SK-N-SH (cell line): ENCODE data around the gene ARL5B. TPM values are rescaled to one million over a fixed set of nuclear protein-coding genes. Genes with fewer than 3 reads are reported as not detected.

ENCODE experiments used
- CTCF ChIA-PET: fragments of 300-600, 350-600 bp; formaldehyde crosslinking; extraction: SDS; loops from one replicate; lab custom pipeline; 2021; lab: Yijun Ruan, JAX
- POLR2A ChIA-PET: fragments of 350-600 bp; sonication (Branson Sonifier 250); formaldehyde crosslinking; extraction: SDS; loops from one replicate; lab custom pipeline; 2020; ENCODE audit warnings: antibody characterized with exemption, inconsistent platforms; lab: Yijun Ruan, JAX
- DNase-seq: peaks from one replicate; pipeline ENCODE4 v3.0.0; 2012
- H2AFZ ChIP-seq: fragments of 200-600 bp; sonication (generic); 2 replicates; pipeline ENCODE4 v1.8.1; 2016; ENCODE audit warnings: antibody characterized with exemption, mild to moderate bottlenecking, low read depth
- H3F3A ChIP-seq: fragments of 200-600 bp; sonication (generic); replicated peaks from 2 replicates; pipeline ENCODE3; 2016; ENCODE audit warnings: antibody characterized with exemption, mild to moderate bottlenecking; ENCODE audit not compliant: insufficient read depth
- H3K27ac ChIP-seq, 2 experiments: fragments of 200-500 bp in 1 of 2; fragments of 200-600 bp in 1 of 2; sonication (Bioruptor generic) in 1 of 2; sonication (generic), shearing (Covaris generic) in 1 of 2; 2 replicates each; pipeline versions ENCODE4 v1.5.1 to v1.6.1; 2014 to 2016; ENCODE audit warnings: low read depth in 2 of 2, inconsistent platforms in 1 of 2, low read length in 1 of 2, mild to moderate bottlenecking in 1 of 2, mixed read lengths in 1 of 2
- H3K27me3 ChIP-seq: fragments of 200-600 bp; sonication (generic), shearing (Covaris generic); 2 replicates; pipeline ENCODE4 v1.6.1; 2016; ENCODE audit warnings: mixed run types; ENCODE audit not compliant: insufficient read depth
- H3K36me3 ChIP-seq, 2 experiments: fragments of 200-500 bp in 1 of 2; fragments of 200-600 bp in 1 of 2; sonication (Bioruptor generic) in 1 of 2; sonication (generic) in 1 of 2; replicated peaks in 1 of 2; 2 replicates each; pipeline versions ENCODE3 to v1.5.1; 2014 to 2016; ENCODE audit warnings: low read length in 1 of 2, mild to moderate bottlenecking in 1 of 2; ENCODE audit not compliant: insufficient read depth in 2 of 2, control insufficient read depth in 1 of 2
- H3K4me1 ChIP-seq, 2 experiments: fragments of 200-500 bp in 1 of 2; fragments of 200-600 bp in 1 of 2; sonication (Bioruptor generic) in 1 of 2; sonication (generic), shearing (Covaris generic) in 1 of 2; 2 replicates each; pipeline versions ENCODE4 v1.5.1 to v1.6.1; 2014 to 2016; ENCODE audit warnings: low read depth in 1 of 2, low read length in 1 of 2, mixed run types in 1 of 2; ENCODE audit not compliant: insufficient read depth in 2 of 2, control insufficient read depth in 1 of 2
- H3K4me2 ChIP-seq: fragments of 200-600 bp; sonication (generic), shearing (Covaris generic); 2 replicates; pipeline ENCODE4 v1.6.1; 2017; ENCODE audit warnings: mixed run types
- H3K4me3 ChIP-seq, 2 experiments: fragments of 200-500 bp in 1 of 2; fragments of 200-600 bp in 1 of 2; sonication (Bioruptor generic) in 1 of 2; sonication (generic), shearing (Covaris generic) in 1 of 2; 2 replicates each; pipeline versions ENCODE4 v1.5.1 to v1.8.1; 2014 to 2016; ENCODE audit warnings: low read depth in 2 of 2, inconsistent platforms in 1 of 2, low read length in 1 of 2, mild to moderate bottlenecking in 1 of 2, mixed read lengths in 1 of 2, moderate library complexity in 1 of 2
- H3K79me2 ChIP-seq: fragments of 200-600 bp; sonication (generic); 2 replicates; pipeline ENCODE4 v1.8.1; 2017; ENCODE audit warnings: mild to moderate bottlenecking; ENCODE audit not compliant: insufficient read depth
- H3K9ac ChIP-seq: fragments of 200-600 bp; sonication (generic); 2 replicates; pipeline ENCODE4 v1.6.1; 2017; ENCODE audit warnings: mixed run types
- H3K9me2 ChIP-seq: fragments of 200-600 bp; sonication (generic); 2 replicates; pipeline ENCODE4 v1.6.1; 2017; ENCODE audit warnings: mixed run types
- H3K9me3 ChIP-seq: fragments of 200-600 bp; sonication (generic); 2 replicates; pipeline ENCODE4 v1.6.1; 2017; ENCODE audit warnings: mixed run types, mild to moderate bottlenecking, moderate library complexity
- H4K20me1 ChIP-seq: fragments of 200-600 bp; sonication (generic); 2 replicates; pipeline ENCODE4 v1.6.1; 2017; ENCODE audit warnings: mild to moderate bottlenecking, mixed run types; ENCODE audit not compliant: insufficient read depth
- FOSL2 ChIP-seq: IDR thresholded peaks from 2 replicates; pipeline ENCODE4 v1.4.0; 2012; ENCODE audit warnings: low read depth, mild to moderate bottlenecking, moderate library complexity, borderline replicate concordance
- FOXM1 ChIP-seq: IDR thresholded peaks from 2 replicates; pipeline ENCODE4 v1.4.0; 2012; ENCODE audit warnings: low read depth, mild to moderate bottlenecking
- GABPA ChIP-seq: IDR thresholded peaks from 2 replicates; pipeline ENCODE4 v1.4.0; 2012; ENCODE audit warnings: low read depth, mild to moderate bottlenecking
- GATA2 ChIP-seq: sonication (generic); formaldehyde crosslinking; IDR thresholded peaks from 2 replicates; pipeline ENCODE4 v1.5.0; 2020; ENCODE audit warnings: mild to moderate bottlenecking, missing genetic modification reagents
- JUND ChIP-seq: IDR thresholded peaks from 2 replicates; pipeline ENCODE4 v1.4.0; 2012
- MXI1 ChIP-seq: IDR thresholded peaks from 2 replicates; pipeline ENCODE4 v1.6.1; 2012; ENCODE audit warnings: mild to moderate bottlenecking, low read depth, low read length, improper control_type of control experiment
- NFIC ChIP-seq: IDR thresholded peaks from 2 replicates; pipeline ENCODE4 v1.4.0; 2012; ENCODE audit warnings: borderline replicate concordance
- PBX3 ChIP-seq: IDR thresholded peaks from 2 replicates; pipeline ENCODE4; 2012
- RXRA ChIP-seq: IDR thresholded peaks from 2 replicates; pipeline ENCODE4 v1.4.0; 2012; ENCODE audit warnings: low read depth, mild to moderate bottlenecking, borderline replicate concordance
- SIN3A ChIP-seq: IDR thresholded peaks from 2 replicates; pipeline ENCODE4 v1.6.1; 2012; ENCODE audit warnings: low read depth, mild to moderate bottlenecking, low read length, moderate library complexity, borderline replicate concordance
- TCF12 ChIP-seq: IDR thresholded peaks from 2 replicates; pipeline ENCODE4 v1.4.0; 2012
- WGBS: methylation state at CpG from one replicate; pipeline ENCODE4 v1.1.6; 2017; ENCODE audit warnings: low lambda C conversion rate; 5-methylcytosine and 5-hydroxymethylcytosine counted together
- polyA plus RNA-seq, 3 experiments: library from polyadenylated mRNA; depleted of rRNA; stranded (reverse); fragments of >200 nt; gene quantifications; 2 replicates each; pipeline ENCODE4 v1.2.3, GENCODE V29; 2012
- TF ChIP-seq, protein P1 (sequence below): fragments of 150-350 bp; IDR thresholded peaks from 2 replicates; pipeline ENCODE4 v1.6.1; 2016; ENCODE audit warnings: mild to moderate bottlenecking, low read depth, low read length
- TF ChIP-seq, protein P2 (sequence below): fragments of 200-600 bp; sonication (generic); IDR thresholded peaks from 2 replicates; pipeline ENCODE4 v1.6.1; 2017; ENCODE audit warnings: antibody characterized with exemption, mild to moderate bottlenecking, moderate library complexity
- TF ChIP-seq, protein P3 (sequence below): IDR thresholded peaks from 2 replicates; pipeline ENCODE4 v1.4.0; 2012; ENCODE audit warnings: low read depth, borderline replicate concordance
- TF ChIP-seq, protein P4 (sequence below): IDR thresholded peaks from 2 replicates; pipeline ENCODE4 v1.6.1; 2012; ENCODE audit warnings: mild to moderate bottlenecking, low read depth, low read length, moderate library complexity

Gene ARL5B
- polyA plus RNA-seq, 1 of the 3 experiments (the other 2 are of a cell fraction): 4.9 TPM

DNA sequence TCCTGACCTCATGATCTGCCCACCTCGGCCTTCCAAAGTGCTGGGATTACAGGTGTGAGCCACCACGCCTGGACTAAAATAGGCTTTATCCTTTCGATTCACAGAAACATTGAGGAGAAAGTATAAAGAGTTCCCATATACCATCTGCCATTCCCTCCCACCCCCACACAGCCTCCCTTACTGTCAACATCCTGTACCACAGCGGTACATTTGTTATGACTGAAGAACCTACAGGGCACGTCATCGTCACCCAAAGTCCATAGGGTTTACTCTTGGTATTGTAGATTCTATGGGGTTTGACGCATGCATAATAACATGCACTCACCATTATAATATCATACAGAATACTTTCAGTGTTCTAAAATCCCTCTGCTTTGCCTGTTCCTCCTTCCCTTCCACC lies 28.0 kb downstream of the ARL5B start:
- Histone ChIP-seq H3K9me3 (no peaks in the 10 kb centered on the region), H3K79me2 (no peaks in the 10 kb centered on the region), H3K27ac (no peak overlapping the region), H3K9me2 (no peaks in the 10 kb centered on the region), H2AFZ (no peak overlapping the region), H3K4me2 (no peak overlapping the region), H3F3A (peaks cover 20% of the 10 kb centered on the region), H4K20me1 (no peaks in the 10 kb centered on the region), H3K4me1 (peaks cover 0 to 4% of the 10 kb centered on the region in 2 experiments; a peak in 3 of 4 replicates), H3K9ac (no peak overlapping the region), H3K4me3 (no peak overlapping the region), H3K36me3 (no peaks in the 10 kb centered on the region)
- CTCF ChIA-PET: no interaction called here
- POLR2A ChIA-PET: no interaction called here
- DNase-seq: no peak
- WGBS: 84% methylated on average over 7 of the region's 7 CpGs
- TF ChIP-seq, protein P1, sequence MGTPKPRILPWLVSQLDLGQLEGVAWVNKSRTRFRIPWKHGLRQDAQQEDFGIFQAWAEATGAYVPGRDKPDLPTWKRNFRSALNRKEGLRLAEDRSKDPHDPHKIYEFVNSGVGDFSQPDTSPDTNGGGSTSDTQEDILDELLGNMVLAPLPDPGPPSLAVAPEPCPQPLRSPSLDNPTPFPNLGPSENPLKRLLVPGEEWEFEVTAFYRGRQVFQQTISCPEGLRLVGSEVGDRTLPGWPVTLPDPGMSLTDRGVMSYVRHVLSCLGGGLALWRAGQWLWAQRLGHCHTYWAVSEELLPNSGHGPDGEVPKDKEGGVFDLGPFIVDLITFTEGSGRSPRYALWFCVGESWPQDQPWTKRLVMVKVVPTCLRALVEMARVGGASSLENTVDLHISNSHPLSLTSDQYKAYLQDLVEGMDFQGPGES: no peak
- no peak for TF ChIP-seq TCF12
- no peak for TF ChIP-seq FOXM1
- no peak for TF ChIP-seq GABPA
- TF ChIP-seq RXRA: no peak
- TF ChIP-seq FOSL2: no peak
- TF ChIP-seq, protein P2, sequence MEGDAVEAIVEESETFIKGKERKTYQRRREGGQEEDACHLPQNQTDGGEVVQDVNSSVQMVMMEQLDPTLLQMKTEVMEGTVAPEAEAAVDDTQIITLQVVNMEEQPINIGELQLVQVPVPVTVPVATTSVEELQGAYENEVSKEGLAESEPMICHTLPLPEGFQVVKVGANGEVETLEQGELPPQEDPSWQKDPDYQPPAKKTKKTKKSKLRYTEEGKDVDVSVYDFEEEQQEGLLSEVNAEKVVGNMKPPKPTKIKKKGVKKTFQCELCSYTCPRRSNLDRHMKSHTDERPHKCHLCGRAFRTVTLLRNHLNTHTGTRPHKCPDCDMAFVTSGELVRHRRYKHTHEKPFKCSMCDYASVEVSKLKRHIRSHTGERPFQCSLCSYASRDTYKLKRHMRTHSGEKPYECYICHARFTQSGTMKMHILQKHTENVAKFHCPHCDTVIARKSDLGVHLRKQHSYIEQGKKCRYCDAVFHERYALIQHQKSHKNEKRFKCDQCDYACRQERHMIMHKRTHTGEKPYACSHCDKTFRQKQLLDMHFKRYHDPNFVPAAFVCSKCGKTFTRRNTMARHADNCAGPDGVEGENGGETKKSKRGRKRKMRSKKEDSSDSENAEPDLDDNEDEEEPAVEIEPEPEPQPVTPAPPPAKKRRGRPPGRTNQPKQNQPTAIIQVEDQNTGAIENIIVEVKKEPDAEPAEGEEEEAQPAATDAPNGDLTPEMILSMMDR: no peak
- TF ChIP-seq GATA2 (CRISPR knock-in tag): no peak
- no peak for TF ChIP-seq NFIC
- TF ChIP-seq, protein P3, sequence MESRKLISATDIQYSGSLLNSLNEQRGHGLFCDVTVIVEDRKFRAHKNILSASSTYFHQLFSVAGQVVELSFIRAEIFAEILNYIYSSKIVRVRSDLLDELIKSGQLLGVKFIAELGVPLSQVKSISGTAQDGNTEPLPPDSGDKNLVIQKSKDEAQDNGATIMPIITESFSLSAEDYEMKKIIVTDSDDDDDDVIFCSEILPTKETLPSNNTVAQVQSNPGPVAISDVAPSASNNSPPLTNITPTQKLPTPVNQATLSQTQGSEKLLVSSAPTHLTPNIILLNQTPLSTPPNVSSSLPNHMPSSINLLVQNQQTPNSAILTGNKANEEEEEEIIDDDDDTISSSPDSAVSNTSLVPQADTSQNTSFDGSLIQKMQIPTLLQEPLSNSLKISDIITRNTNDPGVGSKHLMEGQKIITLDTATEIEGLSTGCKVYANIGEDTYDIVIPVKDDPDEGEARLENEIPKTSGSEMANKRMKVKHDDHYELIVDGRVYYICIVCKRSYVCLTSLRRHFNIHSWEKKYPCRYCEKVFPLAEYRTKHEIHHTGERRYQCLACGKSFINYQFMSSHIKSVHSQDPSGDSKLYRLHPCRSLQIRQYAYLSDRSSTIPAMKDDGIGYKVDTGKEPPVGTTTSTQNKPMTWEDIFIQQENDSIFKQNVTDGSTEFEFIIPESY: no peak
- TF ChIP-seq, protein P4, sequence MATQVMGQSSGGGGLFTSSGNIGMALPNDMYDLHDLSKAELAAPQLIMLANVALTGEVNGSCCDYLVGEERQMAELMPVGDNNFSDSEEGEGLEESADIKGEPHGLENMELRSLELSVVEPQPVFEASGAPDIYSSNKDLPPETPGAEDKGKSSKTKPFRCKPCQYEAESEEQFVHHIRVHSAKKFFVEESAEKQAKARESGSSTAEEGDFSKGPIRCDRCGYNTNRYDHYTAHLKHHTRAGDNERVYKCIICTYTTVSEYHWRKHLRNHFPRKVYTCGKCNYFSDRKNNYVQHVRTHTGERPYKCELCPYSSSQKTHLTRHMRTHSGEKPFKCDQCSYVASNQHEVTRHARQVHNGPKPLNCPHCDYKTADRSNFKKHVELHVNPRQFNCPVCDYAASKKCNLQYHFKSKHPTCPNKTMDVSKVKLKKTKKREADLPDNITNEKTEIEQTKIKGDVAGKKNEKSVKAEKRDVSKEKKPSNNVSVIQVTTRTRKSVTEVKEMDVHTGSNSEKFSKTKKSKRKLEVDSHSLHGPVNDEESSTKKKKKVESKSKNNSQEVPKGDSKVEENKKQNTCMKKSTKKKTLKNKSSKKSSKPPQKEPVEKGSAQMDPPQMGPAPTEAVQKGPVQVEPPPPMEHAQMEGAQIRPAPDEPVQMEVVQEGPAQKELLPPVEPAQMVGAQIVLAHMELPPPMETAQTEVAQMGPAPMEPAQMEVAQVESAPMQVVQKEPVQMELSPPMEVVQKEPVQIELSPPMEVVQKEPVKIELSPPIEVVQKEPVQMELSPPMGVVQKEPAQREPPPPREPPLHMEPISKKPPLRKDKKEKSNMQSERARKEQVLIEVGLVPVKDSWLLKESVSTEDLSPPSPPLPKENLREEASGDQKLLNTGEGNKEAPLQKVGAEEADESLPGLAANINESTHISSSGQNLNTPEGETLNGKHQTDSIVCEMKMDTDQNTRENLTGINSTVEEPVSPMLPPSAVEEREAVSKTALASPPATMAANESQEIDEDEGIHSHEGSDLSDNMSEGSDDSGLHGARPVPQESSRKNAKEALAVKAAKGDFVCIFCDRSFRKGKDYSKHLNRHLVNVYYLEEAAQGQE: no peak
- TF ChIP-seq MXI1: no peak
- no peak for TF ChIP-seq JUND
- TF ChIP-seq PBX3: no peak
- TF ChIP-seq SIN3A: no peak
- TF ChIP-seq, all 33 proteins: peak for 0
- no peaks in the 10 kb centered on the region for H3K27me3 ChIP-seq
